ENCODE results near the gene GPR137B. TPM values are rescaled to one million over a fixed set of nuclear protein-coding genes. Genes with fewer than 3 reads are reported as not detected.
A peak's percentile ranks its signal among the peaks of the same experiment; 100 is the strongest.

GPR137B gene
- total and polyA plus RNA-seq, 2 of the 4 experiments (the other 2 are of a cell fraction) = 4.5 to 12.3 TPM

- H2BK15ac ChIP-seq (ENCODE audit: low read depth, low read length) = no peak overlapping the region
- no peaks in the 10 kb centered on the region for H3K79me1 ChIP-seq (ENCODE audit: low read depth in 1 of 2, low read length in 2 of 2)
- no peaks in the 10 kb centered on the region for H3K27me3 ChIP-seq (ENCODE audit: control insufficient read depth, insufficient read depth, low read length)
- TF ChIP-seq POLR2A (IDR thresholded peaks at IDR 0.05; ENCODE audit: low read depth, low read length) = no peak
- no peak for TF ChIP-seq MXI1 (IDR thresholded peaks at IDR 0.05; ENCODE audit: borderline replicate concordance, low read depth, low read length)
- no peak for TF ChIP-seq BHLHE40 (IDR thresholded peaks at IDR 0.05; ENCODE audit: low read depth, low read length)
- no peak for TF ChIP-seq CHD1 (IDR thresholded peaks at IDR 0.05; ENCODE audit: low read depth, low read length)
- no peak for TF ChIP-seq CTCF (conservative IDR thresholded peaks at IDR 0.05; ENCODE audit: low read depth, low read length)
- TF ChIP-seq ELK1 (IDR thresholded peaks at IDR 0.05; ENCODE audit: borderline replicate concordance, low read depth, low read length) = no peak
- no peak for TF ChIP-seq RCOR1 (IDR thresholded peaks at IDR 0.05; ENCODE audit: insufficient replicate concordance, low read length)
- TF ChIP-seq MAFK (IDR thresholded peaks at IDR 0.05; ENCODE audit: low read depth, low read length) = no peak
- TF ChIP-seq CEBPB (IDR thresholded peaks at IDR 0.05; ENCODE audit: low read depth, low read length) = no peak
- TF ChIP-seq NFE2L2 (IDR thresholded peaks at IDR 0.05; ENCODE audit: low read depth, low read length) = no peak
- TF ChIP-seq MAZ (IDR thresholded peaks at IDR 0.05; ENCODE audit: borderline replicate concordance, low read depth, low read length) = no peak
- TF ChIP-seq RAD21 (IDR thresholded peaks at IDR 0.05; ENCODE audit: low read length) = no peak
- TF ChIP-seq FOS (IDR thresholded peaks at IDR 0.05; ENCODE audit: low read depth, low read length) = no peak
- no peak for TF ChIP-seq RFX5 (IDR thresholded peaks at IDR 0.05; ENCODE audit: low read depth, low read length)
- no peak for TF ChIP-seq SMC3 (IDR thresholded peaks at IDR 0.05; ENCODE audit: low read depth, low read length)
- TF ChIP-seq USF2 (IDR thresholded peaks at IDR 0.05; ENCODE audit: low read depth, low read length) = no peak
- no peaks in the 10 kb centered on the region for H4K20me1 ChIP-seq (ENCODE audit: insufficient read depth, low read length)
- ATAC-seq (ENCODE audit: low read depth) (no peak), DNase-seq (peak; percentile 33)
- H3K4ac ChIP-seq (ENCODE audit: low read depth, low read length) = no peak overlapping the region
- no peak overlapping the region for H2AK5ac ChIP-seq (ENCODE audit: low read depth, low read length)
- H4K91ac ChIP-seq (ENCODE audit: insufficient read depth, low read depth, low read length) = no peak overlapping the region
- dilution Hi-C loops (cut with HindIII; ENCODE audit: low sequenced_read_pairs, unreplicated experiment) (no loop called here), intact Hi-C loops (cut with micrococcal nuclease) (no loop called here), in situ Hi-C loops (cut with MboI; ENCODE audit: low sequenced_read_pairs) (no loop called here)
- no peak overlapping the region for H2BK20ac ChIP-seq (ENCODE audit: low read depth, low read length)
- no CpG with 5 or more reads among the region's 3 CpGs for WGBS, 2 experiments (ENCODE audit: extremely low coverage in 2 of 2, insufficient read length in 1 of 2)
- no peak overlapping the region for H3K18ac ChIP-seq (ENCODE audit: low read depth, low read length)
- no peak overlapping the region for H2BK5ac ChIP-seq (ENCODE audit: low read depth, low read length, poor library complexity, severe bottlenecking)
- H2AFZ ChIP-seq (replicated peaks; ENCODE audit: low read length, poor library complexity) = no peak overlapping the region
- H3K4me1 ChIP-seq (ENCODE audit: control insufficient read depth, insufficient read depth, low read length) = peaks cover 2% of the 10 kb centered on the region; the same call in 1 of the 2 replicates
- no peak overlapping the region for H3K4me2 ChIP-seq (ENCODE audit: low read depth, low read length)
- no peak overlapping the region for H3K14ac ChIP-seq (replicated peaks; ENCODE audit: low read depth, low read length)
- no peak overlapping the region for H3K27ac ChIP-seq (ENCODE audit: insufficient read depth, low read length)
- peaks cover 7% of the 10 kb centered on the region for H3K36me3 ChIP-seq (ENCODE audit: control insufficient read depth, insufficient read depth, low read length)
- no peak overlapping the region for H2BK120ac ChIP-seq (ENCODE audit: low read depth, low read length)
- no TSS peak for BruUV-seq (replicated peaks)
- no peak overlapping the region for H3K9ac ChIP-seq (ENCODE audit: low read depth, low read length)
- H3K4me3 ChIP-seq (ENCODE audit: insufficient read depth, low read depth, low read length) = no peak overlapping the region
- ChIA-PET POLR2A (ENCODE audit: unreplicated experiment) (no interaction called here), CTCF (interaction anchor here (0.6 kb wide), 1 partner anchor 394 kb away, joined by 3 read pairs; no protein-coding TSS in a partner anchor)
- no peak overlapping the region for H3K56ac ChIP-seq (ENCODE audit: extremely low read depth, insufficient read depth, low read length)
- H4K8ac ChIP-seq (ENCODE audit: low read depth in 2 of 2, low read length in 2 of 2) = no peak overlapping the region
- no peaks in the 10 kb centered on the region; the same call in 1 of the 2 replicates for H3K9me1 ChIP-seq (ENCODE audit: insufficient read depth, low read length)
- H3K23ac ChIP-seq (ENCODE audit: low read depth, low read length) = no peak overlapping the region
- no peaks in the 10 kb centered on the region for H3K9me3 ChIP-seq (ENCODE audit: control insufficient read depth, insufficient read depth, low read length)
- H2AK9ac ChIP-seq (replicated peaks; ENCODE audit: low read depth, low read length, poor library complexity) = no peak overlapping the region
- H4K5ac ChIP-seq (ENCODE audit: low read depth, low read length) = no peak overlapping the region
Observed at GRCh38 chr1:236181059-236181458, 38.7 kb downstream of the GPR137B start.
